Measurements from ENCODE around the gene BBX.

BBX gene

DNA sequence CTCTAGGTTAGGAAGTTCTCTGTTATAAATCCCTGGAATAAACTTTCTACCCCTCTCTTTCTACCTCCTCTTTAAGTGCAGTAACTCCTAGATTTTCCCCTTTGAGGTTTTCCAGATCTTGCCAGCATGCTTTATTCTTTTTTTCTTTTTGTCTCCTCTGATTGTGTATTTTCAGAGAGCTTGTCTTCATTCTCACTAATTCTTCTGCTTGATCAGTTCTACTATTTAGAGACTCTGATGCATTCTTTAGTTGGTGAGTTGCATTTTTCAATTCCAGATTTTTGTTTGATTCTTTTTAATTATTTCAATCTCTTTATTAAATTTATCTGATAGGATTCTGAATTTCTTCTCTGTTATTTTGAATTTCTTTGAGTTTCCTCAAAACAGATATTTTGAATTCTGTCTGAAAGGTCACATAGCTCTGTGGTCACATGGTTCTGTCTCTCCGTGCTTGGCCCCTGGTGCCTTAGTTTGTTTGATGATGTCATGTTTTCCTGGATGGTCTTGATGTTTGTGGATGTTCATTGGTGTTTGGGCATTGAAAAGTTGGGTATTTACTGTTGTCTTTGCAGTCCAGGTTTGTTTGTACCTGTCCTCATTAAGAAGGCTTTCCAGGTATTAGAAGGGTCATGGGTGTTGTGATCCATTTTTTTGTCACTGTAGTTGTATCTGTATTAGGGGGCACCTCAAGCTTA lies 89.2 kb downstream of the BBX start:
- Histone ChIP-seq H3K4me3 (ENCODE audit: low read length in 2 of 2) (no peak overlapping the region), H3K4me1 (ENCODE audit: control insufficient read depth in 2 of 2, insufficient read depth in 1 of 2, low read depth in 1 of 2, low read length in 2 of 2) (no peaks in the 10 kb centered on the region), H3K36me3 (replicated peaks in 1 of 2; ENCODE audit: control insufficient read depth in 2 of 2, insufficient read depth in 2 of 2, low read length in 2 of 2) (no peaks in the 10 kb centered on the region), H2BK120ac (ENCODE audit: low read depth, low read length) (no peak overlapping the region), H3K27me3 (ENCODE audit: control insufficient read depth in 3 of 3, insufficient read depth in 3 of 3, low read depth in 1 of 3, low read length in 3 of 3) (no peaks in the 10 kb centered on the region), H3K23ac (ENCODE audit: low read depth, low read length, poor library complexity) (no peak overlapping the region), H3K9me3 (replicated peaks in 1 of 2; ENCODE audit: control insufficient read depth in 2 of 2, insufficient read depth in 1 of 2, low read depth in 1 of 2, low read length in 2 of 2) (peaks cover 7 to 38% of the 10 kb centered on the region in 2 donors), H3K4ac (ENCODE audit: low read length) (no peak overlapping the region), H3K79me1 (ENCODE audit: low read depth, low read length) (peaks cover 3% of the 10 kb centered on the region), H2AFZ (ENCODE audit: low read length) (no peak overlapping the region), H4K91ac (ENCODE audit: low read depth, low read length, poor library complexity) (no peak overlapping the region), H3K18ac (ENCODE audit: low read length) (no peak overlapping the region), H3K27ac (replicated peaks; ENCODE audit: low read length) (no peak overlapping the region), H3K9ac (ENCODE audit: low read depth, low read length, poor library complexity) (no peak overlapping the region), H2BK12ac (ENCODE audit: low read length) (no peak overlapping the region), H4K8ac (ENCODE audit: low read depth, low read length) (no peak overlapping the region), H2BK15ac (ENCODE audit: low read length) (no peak overlapping the region), H2BK5ac (ENCODE audit: low read length) (no peak overlapping the region), H3K4me2 (ENCODE audit: insufficient read depth, low read length, poor library complexity, severe bottlenecking) (no peak overlapping the region), H2AK5ac (ENCODE audit: low read depth, low read length) (no peak overlapping the region), H3K14ac (ENCODE audit: low read length) (no peak overlapping the region)
- no peak for DNase-seq (ENCODE audit: low spot score)
- WGBS, 2 donors (ENCODE audit: extremely low coverage in 2 of 2, insufficient read length in 2 of 2, insufficient replicate concordance in 1 of 2), result no CpG with 5 or more reads among the region's 1 CpG

DNA sequence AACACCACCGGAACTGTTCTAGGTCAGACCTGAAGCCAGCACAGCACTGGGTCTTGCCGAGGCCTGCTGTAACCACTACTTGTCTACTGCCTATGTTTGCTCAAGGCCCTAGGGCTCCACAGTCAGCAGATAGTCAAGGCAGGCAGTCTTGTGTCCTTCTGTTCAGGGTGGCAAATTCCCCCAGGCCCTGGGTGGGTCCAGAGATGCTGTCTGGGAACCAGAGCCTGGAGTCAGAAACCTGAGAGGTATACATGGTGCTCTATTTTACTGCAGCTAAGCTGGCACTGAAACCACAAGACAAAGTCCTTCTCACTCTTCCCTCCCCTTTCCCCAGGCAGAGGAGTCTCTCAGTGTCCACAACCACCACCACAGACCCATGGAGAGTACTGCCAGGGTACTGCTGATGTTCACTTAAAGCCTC lies 89.9 kb downstream of the BBX start:
- Histone ChIP-seq H4K8ac (ENCODE audit: low read depth, low read length) (no peak overlapping the region), H3K14ac (ENCODE audit: low read length) (no peak overlapping the region)
- WGBS, 2 donors (ENCODE audit: extremely low coverage in 2 of 2, insufficient read length in 2 of 2, insufficient replicate concordance in 1 of 2), result no CpG with 5 or more reads among the region's 2 CpGs

DNA sequence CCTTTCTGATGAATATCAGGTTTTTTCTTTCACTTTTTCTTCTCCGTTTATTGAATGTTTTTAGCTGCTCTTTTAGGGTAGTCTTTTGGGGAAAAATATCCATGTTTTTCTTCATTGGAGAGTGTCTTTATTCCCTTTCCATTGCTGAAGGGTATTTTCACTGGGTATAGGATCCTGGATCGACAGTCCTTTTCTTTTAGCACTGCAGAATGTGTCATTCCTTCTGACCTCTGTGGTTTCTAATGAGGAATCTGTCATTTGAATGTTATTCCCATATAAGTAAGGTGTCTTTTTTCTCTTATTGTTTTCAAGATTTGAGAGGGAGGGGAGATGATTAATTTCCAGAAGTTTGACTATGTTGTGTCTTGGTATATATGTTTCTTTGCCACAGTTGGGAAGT lies 96.8 kb downstream of the BBX start:
- Histone ChIP-seq H3K18ac (ENCODE audit: low read length) (no peak overlapping the region), H3K9me3 (replicated peaks in 1 of 2; ENCODE audit: control insufficient read depth in 2 of 2, insufficient read depth in 1 of 2, low read depth in 1 of 2, low read length in 2 of 2) (no peaks in the 10 kb centered on the region), H4K91ac (ENCODE audit: low read depth, low read length, poor library complexity) (no peak overlapping the region), H2AFZ (ENCODE audit: low read length) (no peak overlapping the region), H3K9ac (ENCODE audit: low read depth, low read length, poor library complexity) (no peak overlapping the region), H2BK5ac (ENCODE audit: low read length) (no peak overlapping the region), H3K79me1 (ENCODE audit: low read depth, low read length) (peaks cover 3% of the 10 kb centered on the region), H4K8ac (ENCODE audit: low read depth, low read length) (no peak overlapping the region), H3K4me1 (ENCODE audit: control insufficient read depth in 2 of 2, insufficient read depth in 1 of 2, low read depth in 1 of 2, low read length in 2 of 2) (peaks cover 0 to 5% of the 10 kb centered on the region in 2 donors), H3K27ac (replicated peaks; ENCODE audit: low read length) (no peak overlapping the region), H2BK12ac (ENCODE audit: low read length) (no peak overlapping the region), H3K4me3 (ENCODE audit: low read length in 2 of 2) (no peak overlapping the region), H3K4ac (ENCODE audit: low read length) (no peak overlapping the region), H3K14ac (ENCODE audit: low read length) (no peak overlapping the region), H3K27me3 (ENCODE audit: control insufficient read depth in 3 of 3, insufficient read depth in 3 of 3, low read depth in 1 of 3, low read length in 3 of 3) (no peaks in the 10 kb centered on the region), H2BK15ac (ENCODE audit: low read length) (no peak overlapping the region), H3K4me2 (ENCODE audit: insufficient read depth, low read length, poor library complexity, severe bottlenecking) (no peak overlapping the region), H3K36me3 (replicated peaks in 1 of 2; ENCODE audit: control insufficient read depth in 2 of 2, insufficient read depth in 2 of 2, low read length in 2 of 2) (no peaks in the 10 kb centered on the region), H2BK120ac (ENCODE audit: low read depth, low read length) (no peak overlapping the region), H3K23ac (ENCODE audit: low read depth, low read length, poor library complexity) (no peak overlapping the region), H2AK5ac (ENCODE audit: low read depth, low read length) (no peak overlapping the region)
- no peak for DNase-seq (ENCODE audit: low spot score)
- WGBS, 2 donors (ENCODE audit: extremely low coverage in 2 of 2, insufficient read length in 2 of 2, insufficient replicate concordance in 1 of 2), result no CpG with 5 or more reads among the region's 2 CpGs

More for the DNA sequence above, 89.9 kb downstream of the BBX start:
- Histone ChIP-seq H3K27me3 (ENCODE audit: control insufficient read depth in 3 of 3, insufficient read depth in 3 of 3, low read depth in 1 of 3, low read length in 3 of 3) (no peaks in the 10 kb centered on the region), H3K36me3 (replicated peaks in 1 of 2; ENCODE audit: control insufficient read depth in 2 of 2, insufficient read depth in 2 of 2, low read length in 2 of 2) (no peaks in the 10 kb centered on the region), H3K27ac (replicated peaks; ENCODE audit: low read length) (no peak overlapping the region), H2BK5ac (ENCODE audit: low read length) (no peak overlapping the region), H3K9me3 (replicated peaks in 1 of 2; ENCODE audit: control insufficient read depth in 2 of 2, insufficient read depth in 1 of 2, low read depth in 1 of 2, low read length in 2 of 2) (peaks cover 7 to 38% of the 10 kb centered on the region in 2 donors), H3K4me2 (ENCODE audit: insufficient read depth, low read length, poor library complexity, severe bottlenecking) (no peak overlapping the region), H3K23ac (ENCODE audit: low read depth, low read length, poor library complexity) (no peak overlapping the region), H2AFZ (ENCODE audit: low read length) (no peak overlapping the region), H2AK5ac (ENCODE audit: low read depth, low read length) (no peak overlapping the region), H2BK12ac (ENCODE audit: low read length) (no peak overlapping the region), H3K4me1 (ENCODE audit: control insufficient read depth in 2 of 2, insufficient read depth in 1 of 2, low read depth in 1 of 2, low read length in 2 of 2) (no peaks in the 10 kb centered on the region), H3K4ac (ENCODE audit: low read length) (no peak overlapping the region), H3K18ac (ENCODE audit: low read length) (no peak overlapping the region), H2BK120ac (ENCODE audit: low read depth, low read length) (no peak overlapping the region), H3K9ac (ENCODE audit: low read depth, low read length, poor library complexity) (no peak overlapping the region), H4K91ac (ENCODE audit: low read depth, low read length, poor library complexity) (no peak overlapping the region), H3K79me1 (ENCODE audit: low read depth, low read length) (peaks cover 3% of the 10 kb centered on the region), H3K4me3 (ENCODE audit: low read length in 2 of 2) (no peak overlapping the region), H2BK15ac (ENCODE audit: low read length) (no peak overlapping the region)
- no peak for DNase-seq (ENCODE audit: low spot score)

DNA sequence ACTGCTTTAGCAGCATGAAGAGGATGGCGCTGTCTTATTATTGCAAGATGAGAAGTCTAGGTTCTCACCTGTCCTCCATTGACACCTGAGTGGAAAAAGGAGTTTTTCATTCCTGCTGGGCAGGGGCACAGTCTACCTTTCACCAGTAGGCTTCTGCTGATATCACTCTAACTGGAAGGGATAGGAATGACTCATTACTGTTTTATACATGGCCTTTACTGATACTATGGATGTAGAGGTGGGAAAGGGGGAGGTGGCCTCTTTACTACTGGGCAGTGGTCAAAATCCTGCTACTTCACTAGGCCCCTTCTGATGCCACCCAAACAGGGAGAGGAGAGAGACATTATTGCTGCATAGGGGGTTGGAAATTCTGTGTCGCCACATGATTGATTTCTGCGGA lies 97.8 kb downstream of the BBX start:
- no peaks in the 10 kb centered on the region for H3K36me3 ChIP-seq (replicated peaks in 1 of 2; ENCODE audit: control insufficient read depth in 2 of 2, insufficient read depth in 2 of 2, low read length in 2 of 2)
- H2BK15ac ChIP-seq (ENCODE audit: low read length), result no peak overlapping the region
- H3K4me3 ChIP-seq (ENCODE audit: low read length in 2 of 2), result no peak overlapping the region
- no peak overlapping the region for H2AK5ac ChIP-seq (ENCODE audit: low read depth, low read length)
- H3K27ac ChIP-seq (replicated peaks; ENCODE audit: low read length), result no peak overlapping the region
- no peak overlapping the region for H3K14ac ChIP-seq (ENCODE audit: low read length)
- H4K8ac ChIP-seq (ENCODE audit: low read depth, low read length), result no peak overlapping the region
- no peak overlapping the region for H4K91ac ChIP-seq (ENCODE audit: low read depth, low read length, poor library complexity)
- H2BK12ac ChIP-seq (ENCODE audit: low read length), result no peak overlapping the region
- no peak overlapping the region for H3K23ac ChIP-seq (ENCODE audit: low read depth, low read length, poor library complexity)
- no peak overlapping the region for H3K4me2 ChIP-seq (ENCODE audit: insufficient read depth, low read length, poor library complexity, severe bottlenecking)
- no peak overlapping the region for H3K4ac ChIP-seq (ENCODE audit: low read length)
- H2AFZ ChIP-seq (ENCODE audit: low read length), result no peak overlapping the region
- DNase-seq (ENCODE audit: low spot score), result no peak
- H3K4me1 ChIP-seq (ENCODE audit: control insufficient read depth in 2 of 2, insufficient read depth in 1 of 2, low read depth in 1 of 2, low read length in 2 of 2), result peaks cover 0 to 5% of the 10 kb centered on the region in 2 donors
- H3K79me1 ChIP-seq (ENCODE audit: low read depth, low read length), result peaks cover 3% of the 10 kb centered on the region
- no peak overlapping the region for H2BK5ac ChIP-seq (ENCODE audit: low read length)
- H3K9ac ChIP-seq (ENCODE audit: low read depth, low read length, poor library complexity), result no peak overlapping the region
- H3K9me3 ChIP-seq (replicated peaks in 1 of 2; ENCODE audit: control insufficient read depth in 2 of 2, insufficient read depth in 1 of 2, low read depth in 1 of 2, low read length in 2 of 2), result no peaks in the 10 kb centered on the region
- H2BK120ac ChIP-seq (ENCODE audit: low read depth, low read length), result no peak overlapping the region
- no peaks in the 10 kb centered on the region for H3K27me3 ChIP-seq (ENCODE audit: control insufficient read depth in 3 of 3, insufficient read depth in 3 of 3, low read depth in 1 of 3, low read length in 3 of 3)
- no CpG with 5 or more reads among the region's 3 CpGs for WGBS, 2 donors (ENCODE audit: extremely low coverage in 2 of 2, insufficient read length in 2 of 2, insufficient replicate concordance in 1 of 2)
- H3K18ac ChIP-seq (ENCODE audit: low read length), result no peak overlapping the region
